ENCODE measurements around the gene G6PC3. TPM values are rescaled to one million over a fixed set of nuclear protein-coding genes. Genes with fewer than 3 reads are reported as not detected.

G6PC3 gene
- total RNA-seq, 3 donors from 2014 or later (not counting 1 experiment from before 2014, with no cell fraction given) = 18.2 to 21.7 (median 20.6) TPM

GRCh38 chr17:44062871-44063270, 7.7 kb upstream of the G6PC3 start:
- DNase-seq (no peak), ATAC-seq (no peak)
- TF ChIP-seq CTCF (IDR thresholded peaks at IDR 0.05) = no peak
- Mint-ChIP-seq H3K4me3 (no peak overlapping the region), H3K27ac (peak overlapping the region in 1 of 2 donors; percentile 73), H3K4me1 (peaks cover 29 to 44% of the 10 kb centered on the region in 2 donors), H3K36me3 (no peaks in the 10 kb centered on the region), H3K27me3 (ENCODE audit: low read depth in 2 of 2) (no peaks in the 10 kb centered on the region), H3K9me3 (no peaks in the 10 kb centered on the region)
- H3K27ac ChIP-seq (ENCODE audit: low read length) = no peak overlapping the region
- no peaks in the 10 kb centered on the region for H3K9me3 ChIP-seq (ENCODE audit: control insufficient read depth, insufficient read depth, low read length)
- peaks cover 26% of the 10 kb centered on the region for H3K36me3 ChIP-seq (ENCODE audit: control insufficient read depth, insufficient read depth, low read length)
- H3K4me3 ChIP-seq (ENCODE audit: low read length) = no peak overlapping the region
- WGBS (ENCODE audit: insufficient coverage) = 96% methylated on average over 15 of the region's 15 CpGs
- H3K4me1 ChIP-seq (ENCODE audit: control insufficient read depth, insufficient read depth, low read length) = peaks cover 14% of the 10 kb centered on the region
- intact Hi-C loops (cut with micrococcal nuclease) = no loop called here
- H3K27me3 ChIP-seq (ENCODE audit: control insufficient read depth, insufficient read depth, low read length) = no peaks in the 10 kb centered on the region

GRCh38 chr17:44063704-44064639, 6.6 kb upstream of the G6PC3 start:
- ATAC-seq = no peak

GRCh38 chr17:44065668-44066203, 4.8 kb upstream of the G6PC3 start:
- no peak for TF ChIP-seq CTCF (IDR thresholded peaks at IDR 0.05)
- WGBS (ENCODE audit: insufficient coverage) = 2% methylated on average over 9 of the region's 9 CpGs
- peak in 1 of 2 donors; percentile 51 for DNase-seq
- no peaks in the 10 kb centered on the region for H3K27me3 ChIP-seq (ENCODE audit: control insufficient read depth, insufficient read depth, low read length)
- Mint-ChIP-seq H3K27ac (peak overlapping the region; percentile 87 to 99), H3K9me3 (no peaks in the 10 kb centered on the region), H3K36me3 (no peaks in the 10 kb centered on the region), H3K27me3 (ENCODE audit: low read depth in 2 of 2) (no peaks in the 10 kb centered on the region), H3K4me1 (peaks cover 40 to 46% of the 10 kb centered on the region in 2 donors), H3K4me3 (peak overlapping the region; percentile 94)
- intact Hi-C loops (cut with micrococcal nuclease) = no loop called here
- no peaks in the 10 kb centered on the region for H3K9me3 ChIP-seq (ENCODE audit: control insufficient read depth, insufficient read depth, low read length)
- no peak for ATAC-seq
- H3K4me1 ChIP-seq (ENCODE audit: control insufficient read depth, insufficient read depth, low read length) = peaks cover 21% of the 10 kb centered on the region
- H3K27ac ChIP-seq (ENCODE audit: low read length) = peak overlapping the region; percentile 90
- peaks cover 15% of the 10 kb centered on the region for H3K36me3 ChIP-seq (ENCODE audit: control insufficient read depth, insufficient read depth, low read length)
- peak overlapping the region; percentile 63 for H3K4me3 ChIP-seq (ENCODE audit: low read length)

More at GRCh38 chr17:44063704-44064639, 6.6 kb upstream of the G6PC3 start:
- H3K4me1 ChIP-seq (ENCODE audit: control insufficient read depth, insufficient read depth, low read length) = peaks cover 14% of the 10 kb centered on the region
- Mint-ChIP-seq H3K4me3 (peak overlapping the region; percentile 35), H3K4me1 (peaks cover 29 to 44% of the 10 kb centered on the region in 2 donors), H3K9me3 (no peaks in the 10 kb centered on the region), H3K36me3 (no peaks in the 10 kb centered on the region), H3K27ac (peak overlapping the region; percentile 51 to 73), H3K27me3 (ENCODE audit: low read depth in 2 of 2) (no peaks in the 10 kb centered on the region)
- no peak for DNase-seq
- no peak overlapping the region for H3K4me3 ChIP-seq (ENCODE audit: low read length)
- no peak overlapping the region for H3K27ac ChIP-seq (ENCODE audit: low read length)
- WGBS (ENCODE audit: insufficient coverage) = 77% methylated on average over 9 of the region's 10 CpGs
- peaks cover 26% of the 10 kb centered on the region for H3K36me3 ChIP-seq (ENCODE audit: control insufficient read depth, insufficient read depth, low read length)
- no peaks in the 10 kb centered on the region for H3K9me3 ChIP-seq (ENCODE audit: control insufficient read depth, insufficient read depth, low read length)
- intact Hi-C loops (cut with micrococcal nuclease) = no loop called here
- no peaks in the 10 kb centered on the region for H3K27me3 ChIP-seq (ENCODE audit: control insufficient read depth, insufficient read depth, low read length)
- no peak for TF ChIP-seq CTCF (IDR thresholded peaks at IDR 0.05)
